Cardiac muscle cell (in vitro differentiated cells and primary cell): ENCODE measurements around the gene GFI1. TPM values are rescaled to one million over a fixed set of nuclear protein-coding genes. Genes with fewer than 3 reads are reported as not detected.

Source experiments
- DNase-seq, 2 donors: peaks; one replicate each; pipeline versions ENCODE4 v3.0.0 to v3.0.0-alpha.2; 2010 to 2017; ENCODE audit warnings: low read depth in 1 of 2, low spot score in 1 of 2
- H3K27ac ChIP-seq: fragments of 200-600 bp; sonication (generic); 2 replicates; pipeline ENCODE4 v1.5.1; 2016
- H3K27me3 ChIP-seq: fragments of 200-600 bp; sonication (generic); 2 replicates; pipeline ENCODE4 v1.6.0; 2016; ENCODE audit warnings: control low read depth
- H3K36me3 ChIP-seq: fragments of 200-600 bp; sonication (generic); 2 replicates; pipeline ENCODE4 v1.5.1; 2016; ENCODE audit warnings: control low read depth
- H3K4me1 ChIP-seq: fragments of 200-600 bp; sonication (generic); 2 replicates; pipeline ENCODE4 v1.8.1; 2017; ENCODE audit warnings: low read depth, mild to moderate bottlenecking, mixed run types
- H3K4me3 ChIP-seq: fragments of 200-600 bp; sonication (generic); 2 replicates; pipeline ENCODE4 v1.5.1; 2016; ENCODE audit warnings: mild to moderate bottlenecking
- H3K9me3 ChIP-seq: fragments of 200-600 bp; sonication (generic); 2 replicates; pipeline ENCODE4 v1.5.1; 2017; ENCODE audit warnings: low read depth, mild to moderate bottlenecking, control low read depth
- polyA plus RNA-seq: library from polyadenylated mRNA; unstranded; fragments of >200 nt; fragmentation: Nextera tagmentation; extraction: Ambion mirVana; gene quantifications from 2 replicates; pipeline ENCODE4 v1.2.1, GENCODE V29; 2016
- total RNA-seq: library from RNA; depleted of rRNA; stranded (reverse); fragments of >200 nt; gene quantifications from 2 replicates; pipeline ENCODE4 v1.2.3, GENCODE V29; 2016
- TF ChIP-seq, protein P1 (sequence below): IDR thresholded peaks from 2 replicates; pipeline ENCODE4 v1.5.1; 2012; ENCODE audit warnings: low read depth, mild to moderate bottlenecking, low read length

Gene GFI1
- total and polyA plus RNA-seq, 2 experiments from 2014 or later: 0.12 TPM; not detected in 1

DNA sequence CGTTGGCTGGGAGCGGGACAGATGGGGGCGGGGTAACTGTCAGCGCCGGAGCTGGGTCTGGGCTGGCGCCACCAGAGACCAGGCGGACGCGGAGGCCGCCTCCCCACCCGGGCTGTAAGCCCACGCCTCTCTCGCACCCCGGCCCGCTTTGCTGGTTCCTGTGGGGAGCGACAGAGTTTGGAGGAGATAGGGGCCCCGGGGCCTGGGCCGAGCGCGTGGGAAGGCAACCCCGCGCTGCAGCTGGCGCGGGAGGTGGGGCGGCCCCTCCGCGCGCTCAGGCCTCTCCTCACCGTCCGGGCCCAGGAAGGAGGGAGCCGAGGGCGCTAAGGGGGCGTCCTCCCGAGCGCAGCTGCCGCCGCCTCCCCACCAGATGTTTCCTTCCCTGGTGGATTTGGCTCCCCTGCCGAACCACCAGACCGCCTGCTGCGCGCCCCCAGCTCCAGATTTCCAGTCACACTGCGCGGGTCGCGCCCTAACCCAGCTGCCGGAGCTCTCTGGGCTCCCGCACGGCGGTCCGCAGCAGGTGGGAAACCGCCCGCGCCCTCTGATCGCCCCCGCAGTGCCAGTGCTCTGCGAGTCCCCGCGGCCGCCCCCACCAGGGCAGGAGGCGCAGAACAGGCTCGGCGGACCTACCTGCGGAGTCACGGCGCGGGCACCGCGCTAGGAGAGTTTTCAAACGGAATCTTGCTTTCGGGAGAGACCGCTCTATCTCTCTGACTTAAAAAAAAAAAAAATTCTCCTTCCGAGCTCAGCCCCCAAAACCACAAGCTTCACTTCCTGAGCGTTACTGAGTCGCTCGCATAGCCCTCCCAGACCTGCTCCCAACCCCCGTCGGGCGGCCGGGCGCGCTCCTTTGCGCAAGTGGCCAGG is 1.1 kb downstream of the GFI1 start:
- Histone ChIP-seq H3K36me3 (no peaks in the 10 kb centered on the region), H3K4me1 (peaks cover 19% of the 10 kb centered on the region), H3K4me3 (peak overlapping the region; percentile 23), H3K27ac (no peak overlapping the region), H3K27me3 (peaks cover 100% of the 10 kb centered on the region), H3K9me3 (no peaks in the 10 kb centered on the region)
- TF ChIP-seq, protein P1, sequence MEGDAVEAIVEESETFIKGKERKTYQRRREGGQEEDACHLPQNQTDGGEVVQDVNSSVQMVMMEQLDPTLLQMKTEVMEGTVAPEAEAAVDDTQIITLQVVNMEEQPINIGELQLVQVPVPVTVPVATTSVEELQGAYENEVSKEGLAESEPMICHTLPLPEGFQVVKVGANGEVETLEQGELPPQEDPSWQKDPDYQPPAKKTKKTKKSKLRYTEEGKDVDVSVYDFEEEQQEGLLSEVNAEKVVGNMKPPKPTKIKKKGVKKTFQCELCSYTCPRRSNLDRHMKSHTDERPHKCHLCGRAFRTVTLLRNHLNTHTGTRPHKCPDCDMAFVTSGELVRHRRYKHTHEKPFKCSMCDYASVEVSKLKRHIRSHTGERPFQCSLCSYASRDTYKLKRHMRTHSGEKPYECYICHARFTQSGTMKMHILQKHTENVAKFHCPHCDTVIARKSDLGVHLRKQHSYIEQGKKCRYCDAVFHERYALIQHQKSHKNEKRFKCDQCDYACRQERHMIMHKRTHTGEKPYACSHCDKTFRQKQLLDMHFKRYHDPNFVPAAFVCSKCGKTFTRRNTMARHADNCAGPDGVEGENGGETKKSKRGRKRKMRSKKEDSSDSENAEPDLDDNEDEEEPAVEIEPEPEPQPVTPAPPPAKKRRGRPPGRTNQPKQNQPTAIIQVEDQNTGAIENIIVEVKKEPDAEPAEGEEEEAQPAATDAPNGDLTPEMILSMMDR: peak; percentile 33
- peak; percentile 55 to 58 for DNase-seq

DNA sequence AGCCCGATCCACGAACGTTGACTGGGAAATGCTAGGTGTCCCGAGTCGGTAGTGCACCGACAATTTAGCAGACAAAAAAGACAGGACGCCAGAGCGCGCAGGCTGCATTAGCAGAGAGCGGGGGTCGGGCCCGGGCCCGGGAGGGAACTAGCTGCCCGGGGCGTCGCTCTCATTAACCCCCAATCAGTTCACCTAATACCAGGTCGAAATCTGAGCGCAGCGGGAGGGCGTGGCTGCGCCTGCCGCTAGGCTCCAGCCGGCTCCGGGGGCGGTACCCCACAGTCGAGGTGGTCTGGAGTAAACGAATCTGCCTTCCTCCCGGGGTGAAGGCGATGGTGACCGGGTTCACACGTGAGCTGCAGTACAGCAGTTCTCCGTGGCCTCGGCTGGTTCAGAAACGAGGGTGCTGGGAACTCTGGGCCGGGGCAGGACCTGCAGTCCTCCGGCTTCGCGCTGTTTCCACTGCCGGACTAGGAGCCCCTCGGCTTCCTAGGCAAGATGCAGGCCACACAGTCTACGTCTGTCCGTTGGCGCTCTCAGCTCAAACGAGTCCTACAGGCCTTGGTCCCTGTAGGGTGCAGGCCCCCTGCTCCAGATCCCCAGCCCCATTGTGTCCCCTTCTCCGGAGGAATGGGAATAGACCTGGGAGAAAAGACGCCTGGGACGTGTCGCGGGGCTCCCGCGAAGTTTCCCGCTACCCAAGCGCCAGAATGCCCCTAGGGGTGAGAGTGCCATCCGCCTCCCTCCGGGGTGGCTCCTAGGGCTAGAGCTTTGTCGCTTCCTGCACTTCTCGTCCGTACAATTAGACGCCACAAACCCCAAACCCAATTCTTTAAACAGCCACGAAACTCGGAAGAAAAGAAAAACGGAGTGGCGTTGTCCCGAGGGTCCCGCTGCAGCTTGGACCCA is 2.0 kb downstream of the GFI1 start:
- H3K4me3 ChIP-seq: peak overlapping the region; percentile 23
- DNase-seq: peak; percentile 39 to 49
- peaks cover 19% of the 10 kb centered on the region for H3K4me1 ChIP-seq
- H3K9me3 ChIP-seq: no peaks in the 10 kb centered on the region
- no peak overlapping the region for H3K27ac ChIP-seq
- H3K36me3 ChIP-seq: no peaks in the 10 kb centered on the region
- peaks cover 100% of the 10 kb centered on the region for H3K27me3 ChIP-seq
- TF ChIP-seq, protein P1: no peak

DNA sequence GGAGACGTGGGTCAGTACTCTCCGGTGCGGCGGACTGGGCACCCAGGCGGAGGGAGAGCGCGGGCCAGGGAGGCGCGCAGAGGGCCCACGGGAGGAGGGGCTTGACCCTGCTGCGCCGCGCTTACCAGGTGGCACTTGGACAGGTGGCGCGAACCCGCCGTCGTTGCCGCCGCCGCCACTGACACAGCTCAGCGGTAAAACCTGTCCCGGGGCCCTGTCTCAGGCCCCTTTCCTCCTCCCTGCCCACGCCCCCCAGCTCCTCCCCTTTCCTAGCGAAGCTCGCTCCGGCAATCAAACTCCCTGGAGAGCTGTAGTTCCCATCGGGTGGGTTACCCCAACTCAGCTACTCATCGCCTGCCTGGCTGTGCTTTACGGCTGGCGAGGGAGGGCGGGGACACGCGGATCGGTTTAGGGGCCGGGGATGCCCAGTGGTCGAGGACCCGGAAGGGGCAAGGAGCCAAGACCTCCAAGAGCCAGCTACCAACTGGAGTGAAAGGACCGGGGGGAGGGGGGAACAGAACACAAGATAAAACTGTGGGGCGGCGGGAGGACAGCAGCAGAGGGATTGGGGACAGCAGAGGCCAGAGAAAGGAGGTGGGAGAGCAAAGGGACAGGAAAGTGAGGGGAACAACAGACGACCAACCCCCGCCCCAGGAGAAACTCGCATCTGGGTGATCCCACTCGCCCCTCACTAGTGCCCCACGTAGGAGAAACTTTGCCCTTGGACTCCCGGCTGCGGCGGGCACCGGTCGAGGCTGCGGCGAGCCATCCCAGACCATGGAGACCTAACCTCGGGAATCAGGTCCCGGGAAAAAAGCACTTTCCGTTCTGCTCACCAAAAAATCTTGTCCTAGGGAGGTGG is 2.9 kb downstream of the GFI1 start:
- Histone ChIP-seq H3K36me3 (no peaks in the 10 kb centered on the region), H3K27me3 (peaks cover 100% of the 10 kb centered on the region), H3K4me1 (peaks cover 19% of the 10 kb centered on the region), H3K4me3 (peak overlapping the region; percentile 23), H3K9me3 (no peaks in the 10 kb centered on the region), H3K27ac (no peak overlapping the region)
- TF ChIP-seq, protein P1: no peak
- peak in 1 of 2 donors; percentile 14 for DNase-seq

DNA sequence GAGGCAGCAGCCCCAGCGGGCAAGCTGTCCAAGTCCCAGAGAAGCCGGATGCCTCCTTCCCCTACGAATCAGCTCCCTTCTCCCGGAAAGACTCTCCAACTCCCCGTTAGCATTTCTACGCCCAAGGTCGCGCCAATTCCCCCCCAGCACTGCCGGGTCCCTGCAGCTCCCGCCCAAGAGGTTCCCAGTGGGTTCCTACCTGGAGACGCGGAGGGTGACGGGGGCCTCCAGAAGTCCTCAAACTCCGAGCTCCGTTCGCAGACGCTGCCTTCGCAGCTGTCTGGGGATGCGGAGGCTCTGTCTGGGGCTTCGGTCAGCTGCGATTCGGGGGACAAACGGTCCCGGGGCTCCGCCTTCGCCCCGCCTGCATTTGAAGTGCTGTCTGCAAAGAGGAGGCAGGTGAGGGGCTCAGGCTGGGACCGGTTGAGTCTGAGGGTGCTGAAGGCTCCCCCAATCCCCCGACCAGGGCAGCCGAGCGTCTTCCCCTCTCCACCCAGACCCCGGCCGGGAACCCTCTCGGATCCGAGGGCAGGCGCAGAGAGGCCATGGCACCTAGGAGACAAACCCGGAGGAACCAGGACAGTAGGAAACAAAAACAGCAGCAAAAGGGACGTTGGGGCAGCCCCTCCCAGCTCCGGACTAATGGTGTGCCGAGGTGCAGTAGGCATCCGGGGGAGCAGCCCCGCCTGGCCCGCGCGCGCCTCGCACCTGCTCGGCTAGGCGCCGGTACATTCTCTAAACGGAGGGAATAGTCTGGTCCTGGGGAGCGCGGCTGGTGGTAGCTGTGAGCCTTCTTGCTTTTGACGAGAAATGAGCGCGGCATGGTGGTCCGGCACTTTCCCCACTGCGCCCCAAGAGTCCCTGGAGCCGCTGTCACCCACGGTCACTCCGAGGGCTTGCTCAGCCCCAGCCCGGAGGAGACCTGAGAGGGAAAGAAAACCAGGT is 3.8 kb downstream of the GFI1 start:
- Histone ChIP-seq H3K9me3 (no peaks in the 10 kb centered on the region), H3K27ac (no peak overlapping the region), H3K36me3 (no peaks in the 10 kb centered on the region), H3K4me1 (peaks cover 19% of the 10 kb centered on the region), H3K4me3 (peak overlapping the region; percentile 6), H3K27me3 (peaks cover 100% of the 10 kb centered on the region)
- peak; percentile 16 to 21 for DNase-seq
- TF ChIP-seq, protein P1: no peak
